GM12872 (cell line): ENCODE data around the gene ICA1.
A peak's percentile ranks its signal among the peaks of the same experiment; 100 is the strongest.

ENCODE experiments used
- CTCF ChIP-seq: IDR thresholded peaks from 3 replicates; pipeline ENCODE4 v1.5.1; 2011; ENCODE audit warnings: low read depth, mild to moderate bottlenecking, low read length, moderate library complexity; ENCODE audit not compliant: insufficient read depth

Gene ICA1

GRCh38 chr7:8217200-8218068 is 44.5 kb downstream of the ICA1 start:
- peak; percentile 38; the same call in 2 of the 3 replicates for TF ChIP-seq CTCF

DNA sequence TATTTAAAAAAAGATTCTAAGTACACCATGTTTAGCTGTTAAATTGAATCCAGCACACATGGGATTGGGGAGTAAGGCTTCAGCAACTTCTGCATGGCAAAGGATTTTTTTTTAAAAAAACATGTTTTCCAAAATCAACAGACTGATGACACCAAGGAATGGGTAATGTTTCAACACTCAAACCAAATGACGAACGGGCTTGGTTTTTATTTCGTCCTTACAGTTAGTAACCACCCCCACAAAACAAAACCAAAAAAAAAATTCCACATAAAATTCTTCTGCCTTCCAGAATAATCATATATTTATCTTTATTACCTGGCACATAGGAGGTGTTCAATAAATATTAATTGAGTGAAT is 45.7 kb downstream of the ICA1 start:
- TF ChIP-seq CTCF, result no peak

- no peak for TF ChIP-seq CTCF
These were observed 46.2 kb downstream of the ICA1 start for GRCh38 chr7:8215648-8216333.

- TF ChIP-seq CTCF, result no peak
These were observed 47.6 kb downstream of the ICA1 start for GRCh38 chr7:8214244-8214824.

- TF ChIP-seq CTCF, result no peak
These were observed 48.6 kb downstream of the ICA1 start for GRCh38 chr7:8213381-8213780.

- no peak for TF ChIP-seq CTCF
These were observed 49.3 kb downstream of the ICA1 start for GRCh38 chr7:8212638-8213037.

DNA sequence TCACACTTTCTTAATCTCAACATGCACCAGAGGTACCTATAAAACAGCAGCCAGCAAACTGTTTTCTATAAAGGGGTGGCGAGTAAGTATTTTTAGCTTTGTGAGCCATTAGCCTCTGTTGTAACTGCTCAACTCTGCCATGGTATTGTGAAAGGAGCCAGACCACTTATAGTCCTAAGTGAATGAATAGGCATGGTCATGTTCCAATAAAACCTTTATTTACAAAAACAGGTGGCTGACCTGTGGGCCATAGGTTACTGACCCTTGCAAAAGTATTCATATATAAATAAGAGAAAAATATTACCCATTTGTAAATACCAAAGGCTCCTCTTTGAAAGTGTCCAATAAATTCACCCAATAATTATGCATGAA is 50.3 kb downstream of the ICA1 start:
- no peak for TF ChIP-seq CTCF
